ENCODE results near the gene USP31.

USP31 gene

GRCh38 chr16:23149267-23149992 is at the start of gene USP31:
TSS of gene USP31 (minus strand) at chr16:23149452. CDS start at chr16:23149270, 182 bp downstream.
- DNase-seq, result peak; percentile 89 to 97

- DNase-seq, result no peak
Observed at GRCh38 chr16:23196539-23196938, 47.3 kb upstream of the USP31 start.

GRCh38 chr16:23195366-23195978 is 46.2 kb upstream of the USP31 start:
- no peak for DNase-seq

- DNase-seq, result no peak
Observed at GRCh38 chr16:23194497-23195221, 45.4 kb upstream of the USP31 start.

GRCh38 chr16:23188911-23189310 is 39.7 kb upstream of the USP31 start:
- no peak for DNase-seq

GRCh38 chr16:23187341-23187740 is 38.1 kb upstream of the USP31 start:
- no peak for DNase-seq

- DNase-seq, result no peak
Observed at GRCh38 chr16:23186171-23186570, 36.9 kb upstream of the USP31 start.

- peak in 1 of 2 experiments; percentile 40 for DNase-seq
Observed at GRCh38 chr16:23185656-23186055, 36.4 kb upstream of the USP31 start.

- no peak for DNase-seq
Observed at GRCh38 chr16:23183543-23183862, 34.3 kb upstream of the USP31 start.

GRCh38 chr16:23182679-23183542 is 33.7 kb upstream of the USP31 start, which contains the start of gene SCNN1G:
TSS of gene SCNN1G (plus strand) at chr16:23182745. CDS start at chr16:23186272, 3,527 bp downstream.
- DNase-seq, result no peak

GRCh38 chr16:23182206-23182678 is 33.0 kb upstream of the USP31 start:
- DNase-seq, result no peak

GRCh38 chr16:23181506-23181905 is 32.3 kb upstream of the USP31 start:
- DNase-seq, result no peak

GRCh38 chr16:23175651-23176050 is 26.4 kb upstream of the USP31 start:
- DNase-seq, result no peak

- DNase-seq, result no peak
Observed at GRCh38 chr16:23174622-23175021, 25.4 kb upstream of the USP31 start.

- no peak for DNase-seq
Observed at GRCh38 chr16:23172994-23173393, 23.7 kb upstream of the USP31 start.

- no peak for DNase-seq
Observed at GRCh38 chr16:23172583-23172982, 23.3 kb upstream of the USP31 start.

- no peak for DNase-seq
Observed at GRCh38 chr16:23164736-23165135, 15.5 kb upstream of the USP31 start.

GRCh38 chr16:23163921-23164320 is 14.7 kb upstream of the USP31 start:
- no peak for DNase-seq

- DNase-seq, result peak in 1 of 2 experiments; percentile 7
Observed at GRCh38 chr16:23160574-23160973, 11.3 kb upstream of the USP31 start.

GRCh38 chr16:23160082-23160481 is 10.8 kb upstream of the USP31 start:
- no peak for DNase-seq

- no peak for DNase-seq
Observed at GRCh38 chr16:23158114-23158513, 8.9 kb upstream of the USP31 start.

GRCh38 chr16:23156946-23157460 is 7.8 kb upstream of the USP31 start:
- DNase-seq, result no peak

GRCh38 chr16:23156110-23156509 is 6.9 kb upstream of the USP31 start:
- DNase-seq, result no peak

Data from NCI-H446 (cell line).